ENCODE measurements around the gene RUVBL1.

RUVBL1 gene

DNA sequence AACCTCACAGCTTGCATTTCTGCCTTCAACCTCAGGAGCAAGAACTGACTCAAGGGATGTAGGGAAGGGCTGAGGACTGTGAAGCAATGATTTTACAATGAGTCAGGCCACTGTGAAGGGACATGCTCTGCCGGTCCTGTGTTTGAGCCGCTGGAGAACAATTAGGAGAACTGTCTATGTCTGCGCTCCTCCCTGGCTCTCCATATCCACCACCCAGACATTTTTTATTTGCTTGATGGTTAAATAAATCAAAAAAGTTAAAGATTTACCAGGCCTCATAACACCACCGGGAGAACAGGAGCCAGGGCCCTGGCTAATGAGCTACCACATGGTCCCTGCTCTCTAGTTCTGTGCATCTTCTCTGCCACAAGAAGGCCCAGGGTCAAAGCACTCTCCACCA is 41.8 kb downstream of the RUVBL1 start:
- peak; percentile 69 for DNase-seq

DNA sequence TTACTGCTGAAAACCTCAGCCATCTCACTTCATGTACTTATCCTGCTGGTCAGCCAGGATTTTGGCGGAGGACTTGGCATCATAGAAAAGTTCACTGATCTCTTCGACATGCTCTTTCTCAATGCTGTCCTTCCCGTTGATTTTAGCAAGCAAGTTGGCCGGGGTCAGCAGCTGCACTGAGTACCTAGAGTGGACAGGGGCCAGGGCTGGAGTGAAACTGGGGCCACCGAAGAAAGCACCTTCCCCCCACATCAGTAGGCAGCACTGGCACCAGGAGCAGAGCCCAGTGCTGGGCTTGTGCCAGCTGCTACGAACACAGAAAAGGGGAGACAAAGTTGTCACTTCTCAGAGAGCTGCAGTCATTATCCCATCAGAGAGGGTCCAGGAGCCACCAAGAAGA is 42.4 kb downstream of the RUVBL1 start:
- DNase-seq: no peak

- peak; percentile 95 for DNase-seq
Observed at GRCh38 chr3:128080323-128081080, 43.1 kb downstream of the RUVBL1 start.

DNA sequence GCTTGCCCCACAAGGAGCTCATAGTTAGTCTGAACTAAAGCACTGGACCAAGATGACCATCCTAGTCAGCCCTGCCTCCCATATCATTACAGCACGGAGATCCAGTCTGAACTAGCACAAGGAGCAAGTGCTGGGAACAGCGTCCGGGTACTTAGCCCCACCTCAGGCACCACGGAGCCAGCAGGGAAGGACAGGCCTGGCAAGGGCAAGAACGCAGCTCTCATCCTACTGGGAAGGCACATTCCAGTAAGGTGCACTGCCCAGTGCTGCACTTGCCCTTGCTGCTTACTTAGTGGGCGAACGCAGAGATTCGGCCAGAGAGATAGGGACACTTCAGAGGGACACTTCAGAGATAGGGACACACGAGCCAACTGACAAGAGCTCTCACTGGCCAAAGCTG is 43.8 kb downstream of the RUVBL1 start:
- no peak for DNase-seq

DNA sequence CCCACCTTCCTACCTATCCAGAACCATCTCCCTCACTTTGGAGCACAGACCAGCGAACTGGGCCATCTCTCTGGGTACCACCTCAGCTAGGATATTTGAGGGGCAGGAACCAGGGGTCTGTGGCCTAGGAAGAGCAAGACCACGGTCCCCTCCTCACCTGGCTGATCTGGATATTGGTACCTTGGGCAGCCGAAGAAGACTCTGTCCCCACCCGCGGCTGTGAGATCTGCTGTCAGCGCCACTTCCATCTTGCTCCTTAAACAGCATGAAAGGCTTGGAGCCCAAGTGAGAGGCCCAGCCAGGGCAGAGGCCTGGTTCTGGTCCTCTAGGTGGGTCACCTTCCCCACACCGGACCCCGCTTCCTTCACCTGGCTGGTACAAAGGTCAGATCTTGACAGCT is 44.7 kb downstream of the RUVBL1 start:
- DNase-seq: no peak

DNA sequence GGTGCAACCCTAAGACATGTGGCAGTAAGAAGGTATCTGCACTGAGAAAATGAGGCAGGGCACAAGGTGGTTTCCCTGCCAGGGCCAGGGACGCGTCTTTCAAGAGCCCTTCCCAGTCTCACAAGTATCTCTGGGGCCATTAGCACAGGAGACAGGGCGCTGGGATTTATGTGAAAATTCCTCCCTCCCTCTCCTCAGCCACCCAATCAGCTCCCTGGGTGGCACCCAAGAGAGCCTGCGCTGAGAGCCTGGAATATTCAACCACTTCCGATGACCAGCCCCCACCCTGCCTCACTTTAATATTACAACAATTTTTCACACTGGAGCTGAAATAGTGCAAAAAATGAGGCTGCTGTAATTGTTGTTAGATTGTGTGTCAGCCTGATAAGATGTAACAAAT is 45.3 kb downstream of the RUVBL1 start:
- DNase-seq: peak; percentile 47

DNA sequence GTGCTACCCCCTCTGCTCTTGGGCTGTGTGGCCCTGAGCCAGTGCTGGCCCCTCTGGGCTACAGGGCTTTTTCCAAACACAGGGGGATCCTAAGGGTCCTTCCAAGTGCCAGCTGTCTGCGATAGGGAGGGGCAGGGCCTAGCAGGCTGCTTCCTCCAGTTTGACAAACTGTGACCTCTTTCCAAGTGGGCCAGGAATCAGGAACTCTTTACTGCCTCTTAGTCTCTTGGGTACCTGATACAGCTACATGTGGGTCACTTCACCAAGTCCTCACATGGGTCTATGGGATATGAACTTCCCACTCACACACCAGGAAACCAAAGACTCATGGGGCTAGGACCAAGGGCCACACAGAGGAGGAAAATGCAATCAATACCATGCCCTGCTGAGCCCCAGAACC is 45.9 kb downstream of the RUVBL1 start:
- DNase-seq: no peak

DNA sequence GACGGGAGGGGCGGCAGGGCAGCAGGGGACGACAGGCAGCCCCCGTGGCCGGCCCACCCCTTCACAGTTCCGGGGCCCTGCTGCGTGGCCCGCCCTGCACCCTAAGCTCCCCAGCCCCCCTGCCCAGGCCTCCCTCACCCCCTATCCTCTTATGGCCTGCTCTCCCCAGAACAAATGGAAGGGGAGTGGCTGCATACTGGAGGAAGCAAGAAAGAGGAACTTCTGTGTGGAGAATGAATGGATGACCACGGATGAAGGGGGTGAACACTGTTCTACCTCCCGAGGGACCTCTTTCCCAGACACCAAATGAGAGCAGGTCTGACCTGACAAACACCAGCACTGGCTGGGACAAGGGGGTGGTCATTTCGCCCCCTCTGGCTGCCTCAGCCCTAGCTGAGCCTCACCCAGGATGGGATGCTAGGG is 46.4 kb downstream of the RUVBL1 start:
- no peak for DNase-seq

DNA sequence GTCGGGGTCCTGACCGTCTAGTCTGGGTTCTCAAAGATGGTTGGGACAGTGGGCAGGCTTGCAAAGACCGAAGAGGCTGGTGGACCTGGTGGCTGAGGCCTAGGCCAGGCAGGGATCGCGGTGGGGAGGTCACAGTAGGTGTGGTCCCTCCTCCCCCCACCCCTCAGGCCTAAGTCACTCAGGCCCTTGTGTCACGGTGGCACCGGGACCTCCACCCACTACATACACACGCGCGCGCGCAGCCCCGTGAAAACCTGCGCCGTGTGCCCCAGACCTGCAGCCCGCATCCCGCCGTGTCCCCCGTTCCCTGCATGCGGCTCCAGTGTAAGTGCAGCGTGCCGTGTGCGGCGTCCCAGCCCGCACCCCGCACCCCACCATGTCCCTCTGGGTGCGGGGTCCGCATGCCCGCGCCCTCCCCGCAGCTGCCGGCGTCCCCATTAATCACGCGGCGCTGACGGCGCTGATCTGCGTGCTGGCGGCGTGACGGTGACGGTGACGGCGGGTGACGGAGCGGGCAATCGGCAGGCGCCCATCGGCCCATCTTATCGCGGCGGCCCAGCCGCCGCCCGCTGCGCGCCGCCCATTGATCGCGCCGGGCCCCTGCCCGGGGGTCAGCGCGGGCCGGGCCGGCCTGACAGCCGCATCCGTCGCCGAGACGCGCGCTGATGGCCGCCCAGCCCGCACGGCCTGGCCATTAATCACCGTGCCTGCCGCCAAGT is 47.0 kb downstream of the RUVBL1 start:
- no peak for DNase-seq

DNA sequence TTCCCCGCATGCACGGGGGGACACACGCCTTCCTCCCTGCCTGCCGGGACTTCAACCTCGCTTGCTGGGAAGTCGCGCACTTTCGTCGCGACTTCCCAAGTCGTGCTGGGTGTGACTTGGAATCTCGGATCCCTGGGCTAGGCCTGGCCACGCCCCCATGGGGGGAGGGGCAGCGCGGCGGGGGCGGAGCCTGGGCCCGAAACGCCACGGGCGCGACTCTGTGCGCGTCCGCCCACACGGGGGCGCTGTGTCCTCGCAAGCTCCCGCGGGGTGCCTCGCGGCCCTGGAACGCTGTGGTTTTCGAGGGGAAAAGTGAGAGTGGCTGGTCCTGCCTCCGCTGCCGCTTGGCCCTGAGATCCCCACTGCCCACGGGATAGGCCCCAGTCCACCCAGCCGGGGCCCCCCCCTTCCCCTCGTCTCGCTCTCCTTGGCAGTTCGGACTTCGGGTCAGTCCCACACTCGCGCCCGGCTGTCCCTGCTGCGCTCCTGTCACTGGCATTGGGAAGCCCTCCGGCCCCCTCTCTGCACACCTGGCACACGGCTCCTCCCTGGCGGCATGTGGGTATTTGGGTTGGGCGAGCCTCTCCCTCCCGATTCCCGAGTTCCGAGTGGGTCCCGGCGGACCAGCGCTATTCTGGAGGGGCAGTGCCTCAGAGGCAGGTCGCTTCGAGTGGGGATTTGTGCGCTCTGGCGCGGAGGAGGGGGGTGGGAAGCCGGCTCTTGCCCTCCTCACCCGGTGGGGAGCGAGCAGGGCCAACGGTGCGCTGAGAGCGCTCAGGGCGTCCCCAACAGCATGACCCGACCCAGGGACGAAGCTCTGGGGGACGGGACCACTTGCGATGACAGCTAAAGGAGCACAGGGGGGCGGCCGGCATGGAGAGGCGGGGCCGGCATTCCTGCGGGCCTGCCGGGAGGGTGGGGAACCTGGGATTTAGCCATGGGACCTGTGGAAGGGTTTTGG is 47.8 kb downstream of the RUVBL1 start:
- peak; percentile 84 for DNase-seq

GRCh38 chr3:128074851-128075521 is 48.6 kb downstream of the RUVBL1 start:
- DNase-seq: no peak

GRCh38 chr3:128073807-128074206 is 49.8 kb downstream of the RUVBL1 start:
- DNase-seq: no peak

- DNase-seq: no peak
Observed at GRCh38 chr3:128073185-128073725, 50.4 kb downstream of the RUVBL1 start.

- DNase-seq: no peak
Observed at GRCh38 chr3:128072454-128073184, 51.0 kb downstream of the RUVBL1 start.

DNA sequence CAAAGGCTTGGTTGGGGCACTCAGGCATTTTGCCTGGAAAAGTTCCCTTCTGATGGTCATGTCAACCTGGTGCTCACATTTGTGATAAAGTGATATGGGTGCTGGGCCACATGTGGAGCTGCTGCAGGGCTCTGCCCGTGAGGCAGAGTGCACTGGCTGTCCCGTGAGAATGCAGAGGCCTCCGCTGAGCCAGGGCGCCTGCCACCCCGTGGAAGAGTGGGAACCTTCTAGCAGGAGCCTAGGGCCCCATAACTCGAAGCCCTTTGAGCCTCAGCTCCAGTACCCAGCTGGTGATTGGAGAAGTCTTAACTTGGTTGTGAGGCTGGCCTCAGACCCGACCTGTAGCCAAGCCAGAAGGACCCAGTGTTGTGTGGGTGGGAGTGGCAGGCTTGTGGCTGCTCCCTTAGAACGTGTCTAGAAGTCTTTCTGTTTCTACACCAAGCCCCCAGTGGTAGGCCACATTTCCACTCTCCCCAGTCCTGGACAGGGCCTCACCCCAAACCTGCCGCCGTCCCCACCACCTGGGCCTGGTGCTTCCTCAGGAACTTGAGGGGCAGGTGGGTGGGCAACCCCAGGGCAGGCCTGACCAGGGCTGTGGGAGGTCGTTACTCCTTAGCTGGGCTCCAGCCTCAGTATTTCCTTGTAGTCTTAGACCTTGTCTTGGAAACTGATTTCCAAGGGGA is 51.7 kb downstream of the RUVBL1 start:
- no peak for DNase-seq

DNA sequence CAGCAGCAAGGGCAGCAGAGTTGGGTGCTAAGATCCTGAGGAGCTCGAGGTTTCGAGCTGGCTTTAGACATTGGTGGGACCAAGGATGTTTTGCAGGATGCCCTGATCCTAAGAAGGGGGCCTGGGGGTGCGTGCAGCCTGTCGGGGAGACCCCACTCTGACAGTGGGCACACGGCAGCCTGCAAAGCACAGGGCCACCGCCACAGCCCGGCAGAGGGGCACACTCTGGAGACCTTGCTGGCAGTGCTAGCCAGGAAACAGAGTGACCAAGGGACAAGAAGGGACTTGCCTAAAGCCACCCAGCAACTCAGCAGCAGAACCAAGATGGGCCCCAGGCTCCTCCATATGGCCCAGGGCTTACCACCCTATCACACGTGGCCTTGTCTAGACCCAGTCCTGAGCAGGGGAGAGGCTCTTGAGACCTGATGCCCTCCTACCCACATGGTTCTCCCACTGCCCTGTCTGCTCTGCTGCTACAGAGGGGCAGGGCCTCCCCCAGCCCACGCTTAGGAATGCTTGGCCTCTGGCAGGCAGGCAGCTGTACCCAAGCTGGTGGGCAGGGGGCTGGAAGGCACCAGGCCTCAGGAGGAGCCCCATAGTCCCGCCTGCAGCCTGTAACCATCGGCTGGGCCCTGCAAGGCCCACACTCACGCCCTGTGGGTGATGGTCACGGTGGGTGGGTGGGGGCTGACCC is 52.6 kb downstream of the RUVBL1 start:
- DNase-seq: no peak

DNA sequence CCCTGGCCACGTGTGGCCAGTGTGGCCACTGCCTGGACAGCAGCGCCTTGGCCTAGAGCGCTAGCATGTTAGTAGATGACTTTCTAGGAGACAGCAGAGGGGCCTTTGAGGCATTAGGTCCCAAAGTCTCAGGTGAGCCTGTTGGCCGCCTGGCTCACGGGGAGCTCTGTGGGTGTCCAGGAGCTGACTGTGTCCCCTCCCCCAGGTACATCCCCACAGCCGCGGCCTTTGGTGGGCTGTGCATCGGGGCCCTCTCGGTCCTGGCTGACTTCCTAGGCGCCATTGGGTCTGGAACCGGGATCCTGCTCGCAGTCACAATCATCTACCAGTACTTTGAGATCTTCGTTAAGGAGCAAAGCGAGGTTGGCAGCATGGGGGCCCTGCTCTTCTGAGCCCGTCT is 54.3 kb downstream of the RUVBL1 start:
- no peak for DNase-seq

DNA sequence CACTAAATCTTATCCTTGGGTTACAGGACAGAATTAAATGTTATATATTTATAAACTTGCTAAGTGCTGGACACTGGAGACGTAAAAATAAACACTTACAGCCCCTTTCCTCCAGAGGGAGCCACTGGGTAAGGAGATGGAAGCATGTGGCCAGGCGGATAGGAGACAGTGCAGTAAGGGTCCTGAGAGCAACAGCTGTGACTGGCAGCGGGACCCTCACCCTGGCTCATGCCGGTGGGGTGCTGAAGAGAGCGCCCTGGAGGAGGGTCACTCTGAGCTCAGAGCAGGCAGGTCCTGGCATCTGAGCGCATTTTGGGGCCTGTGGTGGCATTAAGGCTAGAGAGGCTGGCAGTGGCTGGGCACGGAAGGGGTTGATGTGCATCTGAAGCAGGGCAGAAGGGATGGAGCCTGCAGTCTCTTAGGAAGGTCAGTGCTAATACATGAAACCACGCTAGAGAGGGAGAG is 55.4 kb downstream of the RUVBL1 start:
- peak; percentile 54 for DNase-seq

DNA sequence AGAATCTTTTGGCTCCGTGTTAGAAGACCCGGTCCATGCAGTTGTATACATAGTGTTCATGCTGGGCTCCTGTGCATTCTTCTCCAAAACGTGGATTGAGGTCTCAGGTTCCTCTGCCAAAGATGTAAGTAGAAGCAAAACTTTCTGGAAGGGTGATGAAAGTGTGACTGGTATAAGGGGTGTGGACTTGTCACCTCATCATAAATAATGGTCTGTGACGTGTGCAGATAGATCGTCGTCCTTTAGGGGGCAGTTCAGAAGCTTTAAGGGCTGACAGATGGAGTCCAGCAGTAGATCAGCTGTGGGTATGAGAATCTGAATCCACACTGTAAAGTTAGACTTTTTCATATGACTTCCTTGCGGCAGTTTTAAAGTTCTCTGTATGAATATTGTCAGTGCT is 56.1 kb downstream of the RUVBL1 start:
- DNase-seq: peak; percentile 61

DNA sequence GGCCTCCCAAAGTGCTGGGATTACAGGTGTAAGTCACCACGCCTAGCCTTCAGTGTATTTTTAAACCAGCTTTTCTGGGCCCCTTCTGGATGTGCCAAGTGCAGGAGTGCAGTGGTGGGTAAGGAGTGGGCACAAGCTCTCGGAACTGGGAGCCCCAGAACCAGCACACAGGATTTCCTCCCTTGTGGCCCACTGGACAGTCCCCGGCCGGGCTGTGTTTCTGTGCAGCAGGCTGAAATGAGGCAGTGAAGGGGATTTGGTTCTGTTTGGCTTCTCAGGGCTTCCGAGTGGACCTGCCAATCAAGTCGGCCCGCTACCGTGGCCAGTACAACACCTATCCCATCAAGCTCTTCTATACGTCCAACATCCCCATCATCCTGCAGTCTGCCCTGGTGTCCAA is 56.9 kb downstream of the RUVBL1 start:
- no peak for DNase-seq

Data from fibroblast of skin of right biceps (primary cell).